Measurements from ENCODE around the gene KCNJ6. TPM values are rescaled to one million over a fixed set of nuclear protein-coding genes. Genes with fewer than 3 reads are reported as not detected.

Gene KCNJ6
- total and polyA plus RNA-seq, 2 of the 8 experiments (the other 6 are each of a cell fraction or from before 2014, with no cell fraction given): 0.51 to 1.2 TPM

- Histone ChIP-seq H2AK5ac (ENCODE audit: low read depth, low read length) (no peak overlapping the region), H2AFZ (ENCODE audit: low read length) (no peak overlapping the region), H4K91ac (replicated peaks; ENCODE audit: insufficient read length, low read length) (no peak overlapping the region), H4K20me1 (replicated peaks in 1 of 2; ENCODE audit: control insufficient read depth in 1 of 2, insufficient read depth in 2 of 2, low read length in 2 of 2) (no peaks in the 10 kb centered on the region), H2BK5ac (ENCODE audit: low read depth, low read length) (no peak overlapping the region), H2BK15ac (ENCODE audit: low read length) (no peak overlapping the region), H3K18ac (ENCODE audit: extremely low read depth, low read length) (no peak overlapping the region), H3K4me3 (ENCODE audit: extremely low read depth in 1 of 4, insufficient read depth in 2 of 4, low read depth in 3 of 4, low read length in 4 of 4) (no peak overlapping the region), H3K23ac (ENCODE audit: insufficient read length) (no peak overlapping the region), H4K5ac (ENCODE audit: insufficient read length, low read depth, low read length) (no peak overlapping the region), H2BK120ac (replicated peaks; ENCODE audit: low read depth, low read length) (no peak overlapping the region), H3K23me2 (ENCODE audit: low read depth, low read length) (no peaks in the 10 kb centered on the region), H4K8ac (ENCODE audit: extremely low read depth, insufficient read depth, low read length) (no peak overlapping the region), H3K27ac (ENCODE audit: low read depth, low read length) (no peak overlapping the region), H3K27me3 (replicated peaks in 1 of 4; ENCODE audit: control insufficient read depth in 3 of 4, extremely low read depth in 1 of 4, insufficient read depth in 3 of 4, low read length in 3 of 4) (0 out of 7 replicates have a peak, but pooled peaks cover 0 to 2% (median 0%) of the 10 kb centered on the region in 4 experiments), H3K79me2 (ENCODE audit: control insufficient read depth in 1 of 2, insufficient read depth in 2 of 2, low read length in 2 of 2) (no peaks in the 10 kb centered on the region), H3K36me3 (ENCODE audit: control insufficient read depth in 2 of 4, insufficient read depth in 4 of 4, low read length in 3 of 4) (no peaks in the 10 kb centered on the region), H3K14ac (ENCODE audit: insufficient read length) (no peak overlapping the region), H3K4ac (replicated peaks; ENCODE audit: insufficient read length, low read depth, low read length) (no peak overlapping the region), H3K79me1 (ENCODE audit: low read depth, low read length) (no peaks in the 10 kb centered on the region), H3K4me2 (ENCODE audit: insufficient read depth in 1 of 2, low read depth in 2 of 2, low read length in 2 of 2) (no peak overlapping the region), H2BK12ac (ENCODE audit: low read depth, low read length) (no peak overlapping the region), H3K56ac (replicated peaks; ENCODE audit: insufficient read length, low read depth, low read length) (no peak overlapping the region), H3K9me3 (ENCODE audit: insufficient read depth in 2 of 2, low read depth in 1 of 2, low read length in 1 of 2) (no peaks in the 10 kb centered on the region), H3K9ac (replicated peaks in 1 of 4; ENCODE audit: extremely low read depth in 1 of 4, low read depth in 3 of 4, low read length in 3 of 4) (no peak overlapping the region), H2BK20ac (ENCODE audit: low read length) (no peak overlapping the region), H3K4me1 (replicated peaks in 1 of 4; ENCODE audit: control insufficient read depth in 3 of 4, insufficient read depth in 4 of 4, low read length in 3 of 4) (no peaks in the 10 kb centered on the region)
- CTCF ChIA-PET (ENCODE audit: partially characterized antibody): interaction anchor here (1.1 to 3.6 kb wide), 3 partner anchors 9 to 26 kb away, joined by 3 to 39 read pairs (median 11); no protein-coding TSS in a partner anchor
- WGBS, 2 experiments (ENCODE audit: extremely low coverage in 1 of 2, insufficient coverage in 1 of 2, insufficient read length in 1 of 2, insufficient replicate concordance in 2 of 2, low coverage in 1 of 2, low lambda C conversion rate in 2 of 2, missing lambda C conversion rate in 1 of 2): 92% methylated on average over 7 of the region's 7 CpGs; no CpG with 5 or more reads in 1 of the 2 experiments
- POLR2A ChIA-PET (ENCODE audit: partially characterized antibody): no interaction called here
- no peak for DNase-seq (ENCODE audit: low read depth in 1 of 2, low spot score in 2 of 2)
- no peak for FAIRE-seq
- TF ChIP-seq NANOG (IDR thresholded peaks at IDR 0.05; ENCODE audit: insufficient read depth, low read depth, low read length, poor library complexity, severe bottlenecking) (no peak), SP2 (IDR thresholded peaks at IDR 0.05; ENCODE audit: low read length) (no peak), POLR2AphosphoS5 (IDR thresholded peaks at IDR 0.05; ENCODE audit: low read depth, low read length) (no peak), KDM1A (IDR thresholded peaks at IDR 0.05; ENCODE audit: borderline replicate concordance, low read length) (no peak), BACH1 (IDR thresholded peaks at IDR 0.05; ENCODE audit: low read length) (no peak), SP4 (IDR thresholded peaks at IDR 0.05; ENCODE audit: low read length) (no peak), EP300 (IDR thresholded peaks at IDR 0.05; ENCODE audit: borderline replicate concordance in 1 of 2, low read depth in 2 of 2, low read length in 2 of 2) (no peak), RAD21 (IDR thresholded peaks at IDR 0.05 in 1 of 2, conservative IDR thresholded peaks at IDR 0.05 in 1 of 2; ENCODE audit: low read depth in 2 of 2, low read length in 2 of 2) (no peak), CHD1 (IDR thresholded peaks at IDR 0.05; ENCODE audit: low read depth, low read length) (no peak), HDAC6 (IDR thresholded peaks at IDR 0.05; ENCODE audit: low read depth, low read length) (no peak), SIN3A (conservative IDR thresholded peaks at IDR 0.05 in 1 of 2, IDR thresholded peaks at IDR 0.05 in 1 of 2; ENCODE audit: low read depth in 1 of 2, low read length in 2 of 2) (no peak), POLR2A (IDR thresholded peaks at IDR 0.05; ENCODE audit: control extremely low read depth in 1 of 2, low read depth in 2 of 2, low read length in 2 of 2) (no peak), SUZ12 (IDR thresholded peaks at IDR 0.05; ENCODE audit: low read length) (no peak)
- TF ChIP-seq, protein P1, sequence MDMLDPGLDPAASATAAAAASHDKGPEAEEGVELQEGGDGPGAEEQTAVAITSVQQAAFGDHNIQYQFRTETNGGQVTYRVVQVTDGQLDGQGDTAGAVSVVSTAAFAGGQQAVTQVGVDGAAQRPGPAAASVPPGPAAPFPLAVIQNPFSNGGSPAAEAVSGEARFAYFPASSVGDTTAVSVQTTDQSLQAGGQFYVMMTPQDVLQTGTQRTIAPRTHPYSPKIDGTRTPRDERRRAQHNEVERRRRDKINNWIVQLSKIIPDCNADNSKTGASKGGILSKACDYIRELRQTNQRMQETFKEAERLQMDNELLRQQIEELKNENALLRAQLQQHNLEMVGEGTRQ (IDR thresholded peaks at IDR 0.05; ENCODE audit: low read length): no peak
Measured at GRCh38 chr21:37702241-37702640, 214.0 kb downstream of the KCNJ6 start.
